Transverse colon (tissue), 4 donors: Measurements from ENCODE around the gene PCNT.

ENCODE experiments used
- CTCF ChIP-seq, 5 experiments: fragments of 200-600 bp in 3 of 5; fragments of 450-650 bp in 2 of 5; sonication (generic) in 3 of 5; IDR thresholded peaks; 1 replicate in 2 of 5; 2 replicates in 3 of 5; pipeline ENCODE4 v1.5.1; 2016 to 2017; ENCODE audit warnings: antibody characterized with exemption in 5 of 5, inconsistent platforms in 3 of 5, mild to moderate bottlenecking in 2 of 5, moderate library complexity in 1 of 5
- EP300 ChIP-seq: sonication (generic); formaldehyde crosslinking; IDR thresholded peaks from one replicate; pipeline ENCODE4 v1.6.1; 2017; ENCODE audit warnings: antibody characterized with exemption, low read depth
- POLR2A ChIP-seq: fragments of 450-650 bp; IDR thresholded peaks from one replicate; pipeline ENCODE4 v1.6.1; 2016; ENCODE audit warnings: antibody characterized with exemption, mild to moderate bottlenecking, moderate library complexity
- POLR2AphosphoS5 ChIP-seq, 3 donors: sonication (generic); formaldehyde crosslinking; IDR thresholded peaks; one replicate each; pipeline ENCODE4 v1.6.1; 2016; ENCODE audit warnings: antibody characterized with exemption in 3 of 3

DNA sequence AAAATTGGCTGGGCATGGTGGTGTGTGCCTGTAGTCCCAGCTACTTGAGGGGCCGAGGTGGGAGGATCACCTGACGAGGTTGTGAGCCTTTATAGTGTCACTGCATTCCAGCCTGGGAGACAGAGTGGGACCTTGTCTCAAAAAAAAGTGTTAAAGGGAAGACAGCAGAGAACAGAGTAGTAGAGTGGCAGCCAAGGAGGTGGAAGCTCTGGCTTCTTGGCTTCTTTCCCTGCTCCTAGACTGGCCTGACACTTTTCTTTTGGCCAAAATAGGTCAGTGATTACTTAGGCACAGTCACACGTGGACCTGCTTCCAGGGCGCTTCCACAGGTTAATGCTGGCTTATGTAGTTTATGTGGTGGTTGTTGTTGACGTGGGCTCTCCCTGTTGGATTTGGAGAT, 138.0 kb downstream of the PCNT start:
- no peak for TF ChIP-seq POLR2AphosphoS5 (IDR thresholded peaks at IDR 0.05)
- no peak for TF ChIP-seq CTCF (IDR thresholded peaks at IDR 0.05)
- no peak for TF ChIP-seq POLR2A
- no peak for TF ChIP-seq EP300
